H1 (cell line): ENCODE data around the gene MITF. TPM values are rescaled to one million over a fixed set of nuclear protein-coding genes. Genes with fewer than 3 reads are reported as not detected.

ENCODE experiments used
- CTCF ChIA-PET: fragments of 300-600 bp; sonication (Branson Sonifier 250); formaldehyde crosslinking; loops from one replicate; lab custom pipeline; 2021; ENCODE audit not compliant: partially characterized antibody; lab: Charles Lee
- POLR2A ChIA-PET: fragments of 300-600 bp; sonication (Branson Sonifier 250); formaldehyde crosslinking; loops from one replicate; lab custom pipeline; 2021; ENCODE audit warnings: inconsistent platforms; ENCODE audit not compliant: partially characterized antibody; lab: Charles Lee
- DNase-seq, 2 experiments: peaks; one replicate each; pipeline versions ENCODE4 v3.0.0 to v3.0.0-alpha.2; 2010 to 2022; ENCODE audit warnings: low spot score in 2 of 2, low read depth in 1 of 2, mixed read lengths in 1 of 2
- FAIRE-seq: peaks from 2 replicates; lab custom pipeline; 2011; peaks lifted over from hg19 to GRCh38; lab: Jason Lieb, UNC
- H2AFZ ChIP-seq: 2 replicates; pipeline ENCODE4 v1.8.1; 2012; ENCODE audit warnings: low read length, inconsistent platforms
- H2AK5ac ChIP-seq: 2 replicates; pipeline ENCODE4 v1.6.1; 2013; ENCODE audit warnings: low read depth, low read length
- H2BK120ac ChIP-seq: replicated peaks from 2 replicates; pipeline ENCODE3; 2013; ENCODE audit warnings: low read depth, low read length, inconsistent platforms
- H2BK12ac ChIP-seq: 2 replicates; pipeline ENCODE4 v1.6.1; 2013; ENCODE audit warnings: low read depth, low read length
- H2BK15ac ChIP-seq: 2 replicates; pipeline ENCODE4 v1.6.1; 2013; ENCODE audit warnings: low read length
- H2BK20ac ChIP-seq: 2 replicates; pipeline ENCODE4 v1.6.1; 2013; ENCODE audit warnings: low read length
- H2BK5ac ChIP-seq: 2 replicates; pipeline ENCODE4 v1.6.1; 2013; ENCODE audit warnings: low read depth, low read length
- H3K14ac ChIP-seq: 2 replicates; pipeline ENCODE4 v1.6.1; 2013; ENCODE audit warnings: inconsistent platforms; ENCODE audit not compliant: insufficient read length
- H3K18ac ChIP-seq: 2 replicates; pipeline ENCODE4 v1.6.1; 2013; ENCODE audit warnings: low read length; ENCODE audit errors: extremely low read depth
- H3K23ac ChIP-seq: 2 replicates; pipeline ENCODE4 v1.6.1; 2013; ENCODE audit warnings: inconsistent platforms; ENCODE audit not compliant: insufficient read length
- H3K23me2 ChIP-seq: 2 replicates; pipeline ENCODE4 v1.6.1; 2013; ENCODE audit warnings: low read depth, low read length
- H3K27ac ChIP-seq: 2 replicates; pipeline ENCODE4 v1.6.1; 2011; ENCODE audit warnings: low read depth, low read length, inconsistent platforms
- H3K27me3 ChIP-seq, 4 experiments: replicated peaks in 1 of 4; 1 replicate in 1 of 4; 2 replicates in 3 of 4; pipeline versions ENCODE4 v1.6.1 to v1.8.1; 2011 to 2013; ENCODE audit warnings: low read length in 3 of 4, mild to moderate bottlenecking in 3 of 4, inconsistent platforms in 2 of 4, mixed read lengths in 2 of 4, moderate library complexity in 1 of 4; ENCODE audit not compliant: control insufficient read depth in 3 of 4, insufficient read depth in 3 of 4; ENCODE audit errors: extremely low read depth in 1 of 4
- H3K36me3 ChIP-seq, 4 experiments: 2 replicates each; pipeline versions ENCODE4 v1.6.1 to v1.8.1; 2011 to 2013; ENCODE audit warnings: mild to moderate bottlenecking in 4 of 4, low read length in 3 of 4, moderate library complexity in 2 of 4, control low read depth in 1 of 4, inconsistent platforms in 1 of 4; ENCODE audit not compliant: insufficient read depth in 4 of 4, control insufficient read depth in 2 of 4
- H3K4ac ChIP-seq: replicated peaks from 2 replicates; pipeline ENCODE3; 2013; ENCODE audit warnings: low read length, low read depth, mixed read lengths, inconsistent platforms; ENCODE audit not compliant: insufficient read length
- H3K4me1 ChIP-seq, 4 experiments: replicated peaks in 1 of 4; 1 replicate in 1 of 4; 2 replicates in 3 of 4; pipeline versions ENCODE4 v1.6.1 to v1.8.1; 2011 to 2013; ENCODE audit warnings: low read length in 3 of 4, inconsistent platforms in 2 of 4, mixed read lengths in 1 of 4; ENCODE audit not compliant: insufficient read depth in 4 of 4, control insufficient read depth in 3 of 4
- H3K4me2 ChIP-seq, 2 experiments: 2 replicates each; pipeline versions ENCODE4 v1.6.1 to v1.8.1; 2011 to 2013; ENCODE audit warnings: low read depth in 2 of 2, low read length in 2 of 2, control low read depth in 1 of 2, inconsistent platforms in 1 of 2, mild to moderate bottlenecking in 1 of 2; ENCODE audit not compliant: insufficient read depth in 1 of 2
- H3K4me3 ChIP-seq, 4 experiments: fragments of 200-600, 300-600 bp in 1 of 4; sonication (generic), shearing (Covaris generic), sonication (Bioruptor Twin) in 1 of 4; 2 replicates each; pipeline versions ENCODE4 v1.5.1 to v1.8.1; 2011 to 2016; ENCODE audit warnings: low read length in 4 of 4, low read depth in 3 of 4, control low read depth in 2 of 4, inconsistent platforms in 2 of 4, mild to moderate bottlenecking in 2 of 4, mixed read lengths in 1 of 4, moderate library complexity in 1 of 4; ENCODE audit not compliant: insufficient read depth in 2 of 4; ENCODE audit errors: extremely low read depth in 1 of 4
- H3K56ac ChIP-seq: replicated peaks from 2 replicates; pipeline ENCODE3; 2013; ENCODE audit warnings: low read depth, mild to moderate bottlenecking, mixed read lengths, low read length, inconsistent platforms; ENCODE audit not compliant: insufficient read length
- H3K79me1 ChIP-seq: 2 replicates; pipeline ENCODE4 v1.6.1; 2013; ENCODE audit warnings: low read depth, low read length, control low read depth
- H3K79me2 ChIP-seq, 2 experiments: 2 replicates each; pipeline versions ENCODE4 v1.6.1 to v1.8.1; 2012 to 2013; ENCODE audit warnings: low read length in 2 of 2, mild to moderate bottlenecking in 2 of 2, inconsistent platforms in 1 of 2; ENCODE audit not compliant: insufficient read depth in 2 of 2, control insufficient read depth in 1 of 2
- H3K9ac ChIP-seq, 4 experiments: replicated peaks in 1 of 4; 1 replicate in 1 of 4; 2 replicates in 3 of 4; pipeline versions ENCODE4 v1.6.1 to v1.8.1; 2011 to 2013; ENCODE audit warnings: low read depth in 3 of 4, low read length in 3 of 4, control low read depth in 2 of 4, mild to moderate bottlenecking in 2 of 4, moderate library complexity in 2 of 4, inconsistent platforms in 1 of 4; ENCODE audit errors: extremely low read depth in 1 of 4
- H3K9me3 ChIP-seq, 2 experiments: 2 replicates each; pipeline versions ENCODE4 v1.6.1 to v1.8.1; 2012 to 2013; ENCODE audit warnings: mild to moderate bottlenecking in 2 of 2, moderate library complexity in 2 of 2, control low read depth in 1 of 2, inconsistent platforms in 1 of 2, low read depth in 1 of 2, low read length in 1 of 2, mixed read lengths in 1 of 2; ENCODE audit not compliant: insufficient read depth in 2 of 2
- H4K20me1 ChIP-seq, 2 experiments: replicated peaks in 1 of 2; 2 replicates each; pipeline versions ENCODE3 to v1.8.1; 2011 to 2013; ENCODE audit warnings: inconsistent platforms in 2 of 2, low read length in 2 of 2, mild to moderate bottlenecking in 1 of 2; ENCODE audit not compliant: insufficient read depth in 2 of 2, control insufficient read depth in 1 of 2
- H4K5ac ChIP-seq: 2 replicates; pipeline ENCODE4 v1.6.1; 2013; ENCODE audit warnings: low read length, low read depth, mixed read lengths, inconsistent platforms; ENCODE audit not compliant: insufficient read length
- H4K8ac ChIP-seq: 2 replicates; pipeline ENCODE4 v1.8.0; 2013; ENCODE audit warnings: mild to moderate bottlenecking, moderate library complexity, low read length, inconsistent platforms; ENCODE audit not compliant: insufficient read depth; ENCODE audit errors: extremely low read depth
- H4K91ac ChIP-seq: replicated peaks from 2 replicates; pipeline ENCODE3; 2013; ENCODE audit warnings: low read length, mixed read lengths, inconsistent platforms; ENCODE audit not compliant: insufficient read length
- ATF2 ChIP-seq: IDR thresholded peaks from 2 replicates; pipeline ENCODE4 v1.6.1; 2012; ENCODE audit warnings: low read length, inconsistent platforms
- CBX8 ChIP-seq: fragments of 300-800, 300-1000 bp; sonication (generic); IDR thresholded peaks from 2 replicates; pipeline ENCODE4 v1.7.1; 2016; ENCODE audit warnings: low read depth, low read length, borderline replicate concordance
- EGR1 ChIP-seq: IDR thresholded peaks from 2 replicates; pipeline ENCODE4 v1.6.1; 2011; ENCODE audit warnings: low read depth, low read length, borderline replicate concordance
- FOSL1 ChIP-seq: IDR thresholded peaks from 2 replicates; pipeline ENCODE4 v1.6.1; 2011; ENCODE audit warnings: mild to moderate bottlenecking, low read depth, low read length, moderate library complexity; ENCODE audit not compliant: insufficient read depth
- JUN ChIP-seq: IDR thresholded peaks from 2 replicates; pipeline ENCODE4 v1.6.1; 2011; ENCODE audit warnings: low read depth, mild to moderate bottlenecking, improper control_type of control experiment, low read length
- JUND ChIP-seq: IDR thresholded peaks from 2 replicates; pipeline ENCODE4 v1.6.1; 2011; ENCODE audit warnings: mild to moderate bottlenecking, improper control_type of control experiment, low read length
- RNF2 ChIP-seq: fragments of 200-900, 300-1000 bp; sonication (generic); IDR thresholded peaks from 2 replicates; pipeline ENCODE4 v1.7.1; 2016; ENCODE audit warnings: borderline replicate concordance, low read depth, mild to moderate bottlenecking, antibody characterized with exemption, low read length; ENCODE audit not compliant: poor library complexity, severe bottlenecking; ENCODE audit errors: missing control alignments
- SP4 ChIP-seq: IDR thresholded peaks from 2 replicates; pipeline ENCODE4 v1.6.1; 2012; ENCODE audit warnings: low read length, inconsistent platforms
- SUZ12 ChIP-seq: fragments of 200-600 bp; sonication (generic); IDR thresholded peaks from 2 replicates; pipeline ENCODE4 v1.6.1; 2012; ENCODE audit warnings: mild to moderate bottlenecking, inconsistent platforms, low read length, moderate library complexity, mixed read lengths
- TEAD4 ChIP-seq: IDR thresholded peaks from 2 replicates; pipeline ENCODE4 v1.6.1; 2012; ENCODE audit warnings: low read depth, low read length, inconsistent platforms, mixed read lengths
- WGBS, 2 experiments: shearing (Covaris generic) in 1 of 2; methylation state at CpG; one replicate each; pipeline versions ENCODE4 v1.1.6 to v1.1.7; 2013 to 2015; ENCODE audit warnings: low lambda C conversion rate in 2 of 2, mixed read lengths in 2 of 2, inconsistent platforms in 1 of 2, low coverage in 1 of 2, missing lambda C conversion rate in 1 of 2; ENCODE audit not compliant: insufficient replicate concordance in 2 of 2, insufficient coverage in 1 of 2, insufficient read length in 1 of 2; ENCODE audit errors: extremely low coverage in 1 of 2, missing lambda C conversion rate in 1 of 2; 5-methylcytosine and 5-hydroxymethylcytosine counted together
- polyA plus RNA-seq, 7 experiments: library from polyadenylated mRNA; depleted of rRNA in 3 of 7; stranded (reverse) in 5 of 7; unstranded in 2 of 7; fragments of >200 nt in 5 of 7; fragments of 200-250 nt in 2 of 7; gene quantifications; 1 replicate in 5 of 7; 2 replicates in 1 of 7; 4 replicates in 1 of 7; pipeline versions ENCODE4 v1.2.1 to v1.2.3, GENCODE V29; 2011 to 2013; ENCODE audit warnings: missing spikeins in 2 of 7, mixed read lengths in 2 of 7
- total RNA-seq: library from RNA; stranded (reverse); fragmentation: NEBNext Ultra II Directional; extraction: Animal tissue kit (Norgen Biotek cat#: 25700); gene quantifications from 2 replicates; pipeline ENCODE4 v1.2.1, GENCODE V29; 2021
- TF ChIP-seq, protein P1 (sequence below): IDR thresholded peaks from 2 replicates; pipeline ENCODE4 v1.6.1; 2012; ENCODE audit warnings: inconsistent platforms

MITF gene
- total and polyA plus RNA-seq, 2 of the 8 experiments (the other 6 are each of a cell fraction or from before 2014, with no cell fraction given): 0.53 to 1.4 TPM

DNA sequence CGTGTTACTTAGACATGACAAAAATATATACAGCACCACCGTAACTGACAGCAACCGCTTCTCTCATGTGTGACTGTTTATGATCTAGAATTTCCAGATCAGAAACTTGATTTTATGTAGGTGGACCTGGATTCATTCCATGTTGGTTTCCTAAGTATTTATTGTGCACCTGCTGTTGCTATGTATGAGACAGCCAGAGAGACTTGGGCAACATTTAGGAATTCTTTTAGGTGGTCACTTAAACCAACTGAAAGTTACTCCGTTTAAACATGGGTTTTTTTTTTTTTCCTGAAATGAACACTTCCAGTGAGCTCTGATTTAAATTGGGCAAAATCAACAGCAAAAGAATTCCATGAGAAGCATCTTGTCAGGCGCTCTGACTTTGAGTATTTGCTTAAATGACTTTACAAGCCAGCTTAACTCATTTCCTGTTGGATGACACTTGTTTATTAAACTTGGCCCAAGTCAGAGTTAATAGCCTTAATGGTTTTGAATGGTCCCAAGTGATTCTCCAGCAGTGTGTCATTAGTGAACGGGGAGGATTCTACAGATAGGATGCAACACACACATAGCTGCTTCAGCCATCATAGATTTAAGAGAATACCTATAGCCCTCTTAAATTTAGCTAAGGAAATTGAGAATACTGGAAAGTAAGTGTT, 31.8 kb downstream of the MITF start:
- no peak overlapping the region for H3K4me2 ChIP-seq
- H4K91ac ChIP-seq: no peak overlapping the region
- FAIRE-seq (peak; percentile 24), DNase-seq (no peak)
- no peak overlapping the region for H2BK12ac ChIP-seq
- 79% methylated on average over 6 of the region's 6 CpGs; no CpG with 5 or more reads in 1 of the 2 experiments for WGBS, 2 experiments
- no peak overlapping the region for H3K4ac ChIP-seq
- no peaks in the 10 kb centered on the region for H4K20me1 ChIP-seq
- H3K56ac ChIP-seq: no peak overlapping the region
- H2BK5ac ChIP-seq: no peak overlapping the region
- H3K27ac ChIP-seq: no peak overlapping the region
- H3K36me3 ChIP-seq: no peaks in the 10 kb centered on the region
- no peak overlapping the region for H2BK15ac ChIP-seq
- no peak overlapping the region for H2BK20ac ChIP-seq
- no peaks in the 10 kb centered on the region for H3K23me2 ChIP-seq
- H3K9ac ChIP-seq: no peak overlapping the region
- no peak overlapping the region for H2AFZ ChIP-seq
- ChIA-PET POLR2A (no interaction called here), CTCF (interaction anchor here (1.1 to 1.6 kb wide), 3 partner anchors 14 to 52 kb away, joined by 3 to 5 read pairs (median 4); no protein-coding TSS in a partner anchor)
- no peak overlapping the region for H3K4me3 ChIP-seq
- H2AK5ac ChIP-seq: no peak overlapping the region
- no peaks in the 10 kb centered on the region for H3K79me1 ChIP-seq
- H3K79me2 ChIP-seq: no peaks in the 10 kb centered on the region
- no peaks in the 10 kb centered on the region for H3K27me3 ChIP-seq
- no peak overlapping the region for H3K23ac ChIP-seq
- H4K8ac ChIP-seq: no peak overlapping the region
- H3K18ac ChIP-seq: no peak overlapping the region
- no peak overlapping the region for H2BK120ac ChIP-seq
- H3K14ac ChIP-seq: no peak overlapping the region
- peaks cover 0 to 2% (median 0%) of the 10 kb centered on the region in 4 experiments; a peak in 1 of 7 replicates for H3K4me1 ChIP-seq
- H3K9me3 ChIP-seq: no peaks in the 10 kb centered on the region
- no peak overlapping the region for H4K5ac ChIP-seq
- TF ChIP-seq FOSL1 (no peak), SP4 (no peak), RNF2 (no peak), JUND (no peak), CBX8 (no peak), EGR1 (no peak), SUZ12 (no peak), ATF2 (no peak), JUN (no peak), TEAD4 (no peak)
- TF ChIP-seq, protein P1, sequence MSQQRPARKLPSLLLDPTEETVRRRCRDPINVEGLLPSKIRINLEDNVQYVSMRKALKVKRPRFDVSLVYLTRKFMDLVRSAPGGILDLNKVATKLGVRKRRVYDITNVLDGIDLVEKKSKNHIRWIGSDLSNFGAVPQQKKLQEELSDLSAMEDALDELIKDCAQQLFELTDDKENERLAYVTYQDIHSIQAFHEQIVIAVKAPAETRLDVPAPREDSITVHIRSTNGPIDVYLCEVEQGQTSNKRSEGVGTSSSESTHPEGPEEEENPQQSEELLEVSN: no peak
